Measurements from ENCODE around the gene OR2V2.

Gene OR2V2

GRCh38 chr5:181191526-181192336 lies 44.3 kb downstream of the OR2V2 start:
- FAIRE-seq = no peak

GRCh38 chr5:181192337-181193046 lies 45.1 kb downstream of the OR2V2 start:
- no peak for FAIRE-seq

DNA sequence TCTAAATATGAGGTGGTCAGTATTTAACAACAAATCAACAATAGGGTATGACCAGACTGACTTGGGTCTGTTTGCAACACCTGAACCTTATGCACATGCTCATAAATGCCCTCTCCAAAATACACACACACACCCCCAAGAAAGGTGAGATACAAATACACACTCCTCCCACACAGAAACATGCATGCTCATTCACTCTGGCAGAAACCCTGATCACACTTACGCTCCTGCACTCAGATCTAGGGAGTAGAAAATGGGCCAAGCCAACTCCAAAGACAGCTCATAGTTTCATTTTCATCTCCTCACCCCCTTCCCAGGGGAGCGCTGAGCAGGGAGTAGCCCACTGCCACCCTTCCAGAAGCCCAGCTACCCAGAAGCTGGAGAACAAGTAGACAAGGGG lies 46.3 kb downstream of the OR2V2 start:
- no peak for FAIRE-seq

- no peak for FAIRE-seq
These were observed 47.3 kb downstream of the OR2V2 start for GRCh38 chr5:181194489-181195248.

DNA sequence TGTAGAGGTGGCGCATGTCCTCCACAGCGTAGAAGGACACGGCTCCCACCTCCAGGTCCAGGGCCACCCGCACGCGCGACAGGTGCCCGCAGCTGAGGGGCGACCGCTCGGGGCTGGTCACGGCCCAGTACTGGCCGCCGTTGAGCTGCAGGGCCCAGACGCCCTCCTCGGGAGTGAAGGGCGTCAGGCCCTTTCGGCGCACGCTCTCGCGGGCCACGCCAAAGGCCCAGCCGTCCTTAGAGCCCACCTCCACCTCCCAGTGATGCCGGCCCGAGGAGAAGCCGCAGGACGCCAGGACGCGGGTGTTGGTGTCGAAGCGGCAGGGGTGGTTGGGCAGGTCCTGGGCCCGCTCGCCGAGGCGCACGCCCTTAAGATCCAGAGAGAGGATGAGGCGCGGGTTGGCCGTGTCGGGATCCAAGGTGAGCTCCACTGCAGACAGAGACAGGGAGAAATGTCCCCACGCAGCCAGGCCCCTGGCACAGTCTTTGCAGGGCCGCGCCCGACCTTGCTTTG lies 47.9 kb downstream of the OR2V2 start:
- FAIRE-seq = no peak

DNA sequence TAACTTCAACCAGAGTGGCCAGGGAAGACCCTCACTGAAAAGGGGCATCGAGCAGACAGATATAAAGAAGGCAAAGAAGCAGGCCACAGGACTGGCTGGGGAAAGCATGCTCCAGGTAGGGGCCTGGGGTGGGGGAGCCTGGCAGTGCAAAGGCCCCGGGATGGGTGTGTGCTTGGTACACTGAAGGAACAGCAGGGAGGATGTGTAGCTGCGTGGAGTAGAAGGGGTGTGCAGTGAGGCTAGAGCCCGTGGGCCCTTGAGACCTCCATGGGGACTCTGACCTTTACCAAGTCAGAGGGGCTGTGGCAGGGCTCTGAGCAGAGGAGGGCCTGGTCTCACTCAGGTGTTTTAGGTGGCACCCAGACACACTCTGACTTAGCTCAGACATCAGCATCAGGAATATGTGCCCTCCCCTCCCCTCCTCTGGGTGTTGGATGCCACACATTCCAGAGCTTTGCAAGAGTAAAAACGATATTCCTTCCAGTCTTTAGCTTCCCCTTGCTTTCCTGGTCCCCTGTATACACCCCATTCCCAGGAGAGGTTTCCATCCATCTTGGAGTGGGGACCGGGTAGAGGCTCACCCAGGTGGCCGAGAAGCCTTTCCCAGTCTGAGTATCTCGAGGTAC lies 50.1 kb downstream of the OR2V2 start:
- no peak for FAIRE-seq

- FAIRE-seq = no peak
These were observed 50.8 kb downstream of the OR2V2 start for GRCh38 chr5:181198106-181198685.

- FAIRE-seq = no peak
These were observed 51.6 kb downstream of the OR2V2 start for GRCh38 chr5:181198905-181199519.

DNA sequence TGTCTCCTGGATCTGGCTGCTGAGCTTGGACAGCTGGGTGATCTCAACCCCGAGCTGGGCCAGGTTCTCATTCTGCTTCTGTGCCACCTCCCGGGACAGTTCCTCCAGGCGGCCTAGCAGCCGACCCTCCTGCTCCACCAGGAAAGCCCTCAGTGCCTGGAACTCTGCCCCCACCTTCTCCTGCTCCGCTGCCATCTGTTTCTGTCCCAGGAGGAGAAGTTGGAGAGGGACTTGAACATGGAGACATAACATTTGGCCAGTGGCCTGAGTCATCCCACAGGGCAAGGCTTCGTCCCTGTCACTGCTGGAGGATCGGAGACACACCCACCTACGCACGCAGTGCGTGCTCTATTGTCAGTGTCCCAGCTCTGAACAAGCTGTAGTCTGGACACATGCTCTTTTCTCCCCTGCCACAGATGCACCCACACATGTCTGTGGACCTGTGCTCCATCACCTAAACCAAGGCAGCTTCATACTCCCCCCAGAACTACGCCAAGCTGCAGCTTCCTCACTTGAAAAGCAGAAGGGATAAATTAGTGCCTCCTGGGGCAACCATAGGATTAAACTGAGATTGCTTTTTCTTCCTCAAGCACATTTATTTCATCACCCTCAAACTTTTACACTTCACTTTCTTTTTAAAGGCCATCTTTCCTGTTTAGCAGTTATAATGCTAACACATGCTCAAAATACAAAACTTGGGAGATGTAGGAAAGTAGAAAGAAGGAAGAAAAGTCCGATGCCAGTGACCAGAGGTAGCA lies 52.7 kb downstream of the OR2V2 start:
- no peak for FAIRE-seq

DNA sequence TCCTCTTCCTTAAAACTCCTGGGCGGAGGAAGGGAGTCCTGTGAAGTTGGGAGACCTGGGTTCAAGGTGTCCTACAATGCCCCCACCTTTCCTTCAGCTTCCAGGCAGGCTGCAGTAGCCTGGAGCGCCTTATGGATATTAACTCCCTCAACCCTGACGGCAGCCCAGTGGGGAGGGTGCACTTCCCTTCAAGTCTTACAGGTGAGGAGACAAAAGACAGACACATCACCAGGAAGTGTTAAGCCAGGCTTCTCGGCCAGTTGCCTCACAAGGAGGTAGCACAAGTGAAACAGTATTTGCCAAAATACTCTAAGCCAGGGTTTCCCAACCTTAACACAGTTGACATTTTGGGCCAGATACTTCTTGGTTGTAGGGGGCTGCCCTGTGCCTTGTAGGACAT lies 53.4 kb downstream of the OR2V2 start:
- FAIRE-seq = no peak

DNA sequence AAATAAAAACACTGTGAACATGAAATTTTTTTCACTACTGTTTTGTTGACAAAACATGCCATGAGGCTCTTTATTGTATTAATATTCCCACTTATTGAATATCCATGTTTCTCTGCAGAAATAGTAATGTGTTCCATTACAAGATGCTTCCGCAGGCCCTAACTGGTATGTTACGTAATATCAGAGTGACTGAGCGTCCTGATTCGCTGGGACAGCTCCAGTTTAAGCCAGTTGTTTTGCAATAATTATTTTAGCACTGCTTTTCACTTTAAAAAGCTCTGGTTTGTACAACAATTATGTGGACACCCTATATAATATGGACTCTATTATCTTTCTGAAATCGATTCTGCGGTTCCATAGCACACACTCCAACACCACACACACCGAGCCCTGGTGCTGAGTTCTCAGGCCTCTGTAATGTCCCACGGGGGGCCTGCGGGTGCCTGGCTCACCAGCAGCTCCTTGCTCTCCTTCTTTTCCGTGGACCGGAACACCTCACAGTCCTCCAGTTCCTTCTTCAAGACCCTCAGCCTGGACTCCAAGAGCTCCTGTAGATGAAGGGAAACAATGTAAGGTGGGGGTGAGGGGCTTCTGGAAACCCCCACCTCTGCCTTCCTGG lies 55.8 kb downstream of the OR2V2 start:
- no peak for FAIRE-seq

DNA sequence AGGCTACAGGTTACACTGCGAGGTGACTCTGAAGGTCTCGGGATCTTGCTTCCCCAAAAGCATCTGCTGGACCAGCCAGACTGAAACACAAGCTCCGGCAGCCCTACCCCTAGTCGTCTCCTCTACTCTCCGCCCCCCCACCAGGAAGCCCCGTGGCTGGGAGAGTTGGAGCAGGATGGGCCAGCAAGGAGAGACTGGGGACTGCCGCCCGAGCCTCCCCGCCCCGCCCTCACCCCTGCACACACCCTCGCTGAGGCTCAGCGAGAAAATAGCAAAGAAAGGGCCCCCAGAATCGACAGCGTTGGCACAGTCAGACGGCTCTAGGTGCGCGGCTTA lies 56.4 kb downstream of the OR2V2 start:
- no peak for FAIRE-seq

- FAIRE-seq = no peak
These were observed 56.9 kb downstream of the OR2V2 start for GRCh38 chr5:181204113-181204825.

DNA sequence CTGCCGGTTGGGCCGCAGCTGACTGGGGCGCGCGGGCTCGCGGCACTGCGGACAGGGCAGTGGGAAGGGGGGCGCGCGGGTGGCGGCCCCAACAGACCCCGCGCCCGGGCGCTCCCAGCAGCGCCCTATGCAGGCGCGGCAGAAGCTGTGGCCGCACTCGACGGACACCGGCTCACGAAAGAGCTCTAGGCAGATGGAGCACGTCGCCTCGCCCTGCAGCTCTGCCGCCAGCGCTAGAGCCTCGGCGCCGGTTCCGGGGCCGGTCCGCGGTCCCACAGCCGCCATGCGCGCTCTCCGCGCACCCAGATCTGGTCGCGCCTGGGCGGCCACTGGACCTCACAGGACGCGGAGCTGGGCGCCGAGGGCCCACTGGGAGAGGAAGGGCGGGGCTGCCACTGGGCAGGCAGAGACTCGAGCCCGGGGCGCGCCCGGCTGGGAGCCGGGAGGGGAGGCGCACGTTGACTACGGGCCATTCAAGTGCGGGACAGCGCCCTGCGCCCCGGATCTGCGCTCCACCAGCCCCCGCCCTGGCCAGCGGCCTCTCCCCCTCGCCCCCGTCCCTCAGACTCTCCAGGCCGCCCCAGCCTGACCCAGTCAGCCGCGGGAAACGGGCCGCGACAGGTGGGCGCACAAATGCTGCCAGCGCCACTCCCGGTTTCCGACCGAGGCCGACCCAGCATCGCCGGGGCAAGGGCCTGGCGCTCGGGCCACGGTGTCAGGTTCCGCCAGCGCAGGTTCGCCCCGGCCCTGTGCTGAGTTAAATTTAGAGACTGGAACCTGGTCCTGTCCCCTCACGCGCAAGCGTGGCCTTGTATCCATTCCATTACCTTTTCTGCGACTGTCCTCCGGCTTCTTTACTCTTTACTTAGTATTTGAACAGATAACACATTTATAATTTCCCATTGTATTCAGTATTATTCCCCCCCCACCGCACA lies 57.7 kb downstream of the OR2V2 start, which contains the start of gene TRIM7:
TSS of gene TRIM7 (minus strand) at position 371 of the 935 bp plus-strand sequence. CDS start at position 285, 86 bp downstream.
- FAIRE-seq = no peak

- FAIRE-seq = no peak
These were observed 58.6 kb downstream of the OR2V2 start for GRCh38 chr5:181205761-181206649.

- no peak for FAIRE-seq
These were observed 60.0 kb downstream of the OR2V2 start for GRCh38 chr5:181207214-181207959.

- no peak for FAIRE-seq
These were observed 60.5 kb downstream of the OR2V2 start for GRCh38 chr5:181207960-181208253.

Measured in colon (tissue), 2 donors.